Eye (tissue), 1 donor: ENCODE measurements around the gene PIGL.
"Not testable (repeated sequence)": the region's sequence is repeated elsewhere in the genome, so short reads cannot be mapped to it uniquely, and the experiment has no call there.

ENCODE experiments used
- DNase-seq: peaks from one replicate; pipeline ENCODE4 v3.0.0-alpha.2; 2015

Gene PIGL

DNA sequence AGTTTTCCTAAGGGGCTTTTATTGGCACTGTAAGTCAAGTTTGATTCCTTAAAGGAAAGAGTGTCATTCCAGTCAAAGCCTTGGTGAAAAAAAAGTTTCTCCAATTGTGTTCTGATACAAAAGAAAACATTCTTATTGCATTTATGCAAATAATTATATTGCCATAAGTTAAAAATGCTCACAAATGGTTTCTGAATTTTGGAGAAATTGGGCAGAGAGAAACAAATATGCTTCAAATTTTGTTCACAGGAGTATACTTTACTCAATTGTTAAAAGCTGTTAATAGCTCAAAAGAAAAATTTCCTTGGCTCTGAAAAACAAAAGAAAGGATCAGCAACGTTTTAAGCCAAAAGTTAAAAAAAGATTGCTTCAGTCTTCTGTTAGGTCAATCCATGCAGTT, 60.2 kb downstream of the PIGL start:
- no peak for DNase-seq

DNA sequence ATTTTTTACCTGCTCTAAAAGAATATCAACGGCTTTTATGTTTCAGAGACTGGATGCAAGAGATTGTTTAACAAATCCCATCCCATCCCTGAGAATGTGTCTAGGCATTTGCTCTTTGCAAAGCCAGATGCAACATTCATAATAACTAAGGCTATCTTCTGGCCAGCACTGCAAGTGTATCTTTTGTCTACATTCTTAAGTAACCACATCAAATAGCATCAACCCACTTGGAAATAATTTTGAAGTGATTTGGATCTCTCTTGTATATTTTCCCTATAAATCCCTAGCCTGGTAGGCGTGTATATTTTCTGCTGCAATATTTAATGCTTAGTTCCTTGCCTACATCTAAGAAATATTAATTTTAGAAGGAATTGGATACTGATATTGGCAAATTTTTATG, 64.3 kb downstream of the PIGL start:
- DNase-seq, result no peak

DNA sequence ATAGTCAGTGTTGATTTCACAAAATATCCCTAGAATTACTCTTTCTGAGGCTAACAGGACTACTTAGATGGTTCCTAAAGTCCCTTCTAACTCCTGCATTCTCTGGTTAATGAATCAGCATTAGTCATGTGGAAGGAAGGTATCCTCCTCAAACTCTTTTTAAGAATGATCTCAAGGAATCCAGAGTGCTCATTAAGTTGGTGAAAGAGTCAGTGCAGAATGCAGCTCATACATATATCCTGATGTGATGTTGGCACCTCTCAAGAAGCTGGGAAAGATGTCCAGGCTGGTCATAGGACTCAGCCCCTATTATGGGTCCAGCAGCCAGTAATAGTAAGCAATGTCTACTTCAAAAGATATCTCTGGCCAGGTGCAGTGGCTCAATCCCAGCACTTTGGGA, 65.5 kb downstream of the PIGL start:
- DNase-seq, result no peak

DNA sequence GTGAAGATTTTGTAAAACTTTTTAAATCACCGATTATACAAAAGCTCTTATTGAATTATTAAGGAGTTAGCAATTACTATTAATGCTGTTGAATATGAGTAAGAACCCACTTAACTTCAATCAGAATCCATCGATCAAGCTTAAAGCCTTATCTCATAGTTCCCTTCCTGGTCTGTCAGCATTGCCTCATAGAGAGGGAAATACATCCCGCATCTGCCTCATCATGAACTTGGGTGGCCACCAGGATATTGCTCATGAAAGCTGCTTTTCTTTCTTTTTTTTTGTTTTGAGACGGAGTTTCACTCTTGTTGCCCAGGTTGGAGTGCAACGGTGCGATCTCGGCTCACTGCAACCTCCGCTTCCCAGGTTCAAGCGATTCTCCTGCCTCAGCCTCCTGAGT, 66.7 kb downstream of the PIGL start:
- DNase-seq, result no peak

DNA sequence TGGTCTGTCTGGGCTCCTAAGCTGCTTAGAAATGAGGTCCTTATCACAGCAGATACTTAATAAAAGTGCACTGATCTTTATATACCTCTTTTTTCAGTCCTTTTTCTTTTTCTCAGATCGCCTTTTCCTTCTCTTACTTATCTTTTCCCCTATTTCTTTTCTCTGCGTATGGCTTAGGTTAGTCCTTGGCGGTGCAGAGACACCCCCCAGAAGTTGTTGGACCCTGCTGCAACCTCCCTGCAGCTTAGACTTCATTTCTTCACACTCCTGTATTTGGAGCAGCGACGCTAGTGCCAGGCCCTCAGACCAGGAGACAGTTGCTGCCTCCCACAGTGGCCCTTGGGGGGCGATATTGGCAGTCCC, 68.6 kb downstream of the PIGL start:
- DNase-seq, result no peak

DNA sequence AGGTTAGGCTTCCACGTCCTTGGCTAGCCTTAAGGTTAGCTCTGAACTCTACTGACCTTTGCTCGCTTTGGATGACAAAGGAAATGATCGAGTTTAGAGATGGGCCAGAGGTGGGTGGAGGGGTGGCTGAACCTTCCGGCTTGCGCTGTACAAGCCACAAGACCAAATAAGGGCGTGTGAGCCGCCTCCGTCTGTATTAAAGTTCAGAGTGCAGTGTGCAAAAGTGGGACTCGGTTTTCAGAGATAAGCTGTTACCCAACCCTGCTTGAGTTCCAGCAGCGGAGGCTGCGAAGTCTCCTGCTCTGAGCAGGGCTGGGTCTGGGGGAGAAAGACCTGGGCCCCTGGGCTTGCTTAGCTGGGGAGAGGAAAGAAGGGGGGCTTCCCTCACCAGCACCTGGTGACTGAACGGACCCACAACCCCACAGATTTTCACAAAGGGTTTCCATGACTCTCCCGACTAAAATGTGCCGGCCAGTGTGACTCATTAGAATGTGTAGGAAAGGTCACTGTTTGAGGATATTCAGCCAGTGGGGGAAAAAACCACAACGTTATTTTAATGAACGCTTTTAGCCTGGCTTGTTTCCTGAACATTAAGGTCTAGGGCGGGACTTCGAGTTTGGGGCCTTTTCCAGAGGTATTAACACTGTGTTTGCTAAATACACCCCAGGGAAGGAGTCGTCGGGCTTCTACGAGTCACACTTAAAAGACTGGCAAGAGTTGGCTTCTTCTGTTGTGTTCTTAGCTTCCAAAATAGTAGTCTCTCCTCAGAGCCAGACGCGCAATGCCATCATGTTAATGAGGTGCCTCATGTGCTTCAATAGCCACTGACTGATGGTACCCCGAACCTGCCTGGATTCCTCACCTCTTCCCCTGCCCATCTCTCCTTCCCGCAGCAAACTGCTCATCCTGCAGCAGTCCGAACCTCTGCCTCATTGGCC, 69.3 kb downstream of the PIGL start:
- peak; percentile 51 for DNase-seq

DNA sequence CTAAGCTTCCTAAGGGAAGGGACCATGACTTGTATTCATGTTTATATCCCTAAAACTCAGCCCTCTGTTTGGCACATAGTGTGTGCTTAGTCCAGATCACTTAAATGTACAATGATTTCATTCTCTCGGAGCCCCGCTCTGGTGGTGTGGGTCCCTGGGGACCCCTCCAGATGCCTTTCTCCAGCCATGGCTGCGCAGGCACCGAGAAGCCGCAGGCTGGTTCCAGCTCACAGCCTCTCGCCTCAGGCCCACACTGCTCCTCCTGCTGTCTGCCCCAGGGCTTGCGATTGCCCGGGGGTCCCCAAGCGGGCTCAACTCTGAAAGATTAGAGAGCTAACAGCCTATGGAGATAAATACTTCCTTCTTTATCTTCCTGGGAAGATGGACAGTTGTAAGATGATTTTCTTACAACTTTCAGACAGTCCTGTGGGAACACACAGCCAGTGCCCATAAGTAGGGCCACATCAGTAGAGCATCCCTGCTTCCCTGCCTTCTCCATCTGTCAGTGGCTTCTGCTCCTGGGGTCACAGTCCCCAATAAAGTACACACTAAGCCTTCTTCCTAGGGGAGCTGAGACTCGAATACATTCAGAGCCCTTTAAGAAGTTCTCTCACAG, 70.0 kb downstream of the PIGL start:
- no peak for DNase-seq

DNA sequence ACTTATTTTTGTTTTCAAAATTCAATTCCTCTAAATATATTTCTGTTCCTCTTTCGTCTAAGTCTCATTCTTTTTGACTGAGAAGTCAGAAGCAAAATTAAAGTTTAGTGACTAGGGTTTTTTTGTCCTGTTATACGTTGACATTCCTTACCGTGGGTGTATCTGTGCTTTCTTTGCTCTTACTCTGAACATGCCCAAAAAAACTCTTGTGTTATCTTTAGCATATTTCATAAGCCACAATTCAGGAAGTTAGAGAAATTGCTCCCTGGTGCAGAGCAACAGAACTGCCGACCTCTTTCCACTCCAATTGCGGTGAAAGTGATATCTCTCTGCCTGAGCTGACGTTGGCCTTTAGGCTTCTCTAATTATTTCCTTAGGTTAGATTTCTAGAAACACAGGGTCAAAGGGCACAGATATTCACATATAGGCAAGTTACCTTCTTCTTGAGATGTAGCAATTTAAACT, 70.6 kb downstream of the PIGL start:
- peak; percentile 44 for DNase-seq

DNA sequence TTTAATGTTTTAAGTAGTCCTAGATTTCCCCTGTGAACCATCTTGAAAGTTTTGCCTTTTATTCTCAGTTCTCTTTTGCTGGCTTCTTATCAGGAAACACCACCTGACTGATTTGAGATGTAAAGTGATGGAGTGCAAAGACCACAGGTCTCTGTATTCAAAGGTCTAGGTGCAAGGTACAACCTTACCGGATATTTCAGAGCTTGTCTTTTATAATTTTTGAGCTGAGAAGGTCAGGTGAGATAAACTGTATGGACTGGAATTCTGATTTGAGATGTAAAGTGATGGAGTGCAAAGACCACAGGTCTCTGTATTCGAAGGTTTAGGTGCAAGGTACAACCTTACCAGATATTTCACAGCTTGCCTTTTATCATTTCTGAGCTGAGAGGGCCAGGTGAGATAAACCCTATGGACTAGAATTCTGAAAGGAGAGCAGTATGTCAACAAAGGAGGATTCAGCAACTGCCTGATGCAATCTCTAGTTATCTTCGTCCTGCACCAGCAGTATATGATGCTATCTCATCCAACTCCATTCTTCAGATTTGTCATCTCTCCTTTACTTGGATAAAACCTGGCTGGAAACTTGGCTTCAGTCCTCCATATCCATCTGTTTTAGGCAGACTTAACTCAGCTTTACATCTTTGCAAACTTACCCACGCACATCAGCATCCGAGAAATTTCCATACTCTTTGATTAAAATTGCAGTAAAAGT, 72.0 kb downstream of the PIGL start:
- DNase-seq, result no peak

DNA sequence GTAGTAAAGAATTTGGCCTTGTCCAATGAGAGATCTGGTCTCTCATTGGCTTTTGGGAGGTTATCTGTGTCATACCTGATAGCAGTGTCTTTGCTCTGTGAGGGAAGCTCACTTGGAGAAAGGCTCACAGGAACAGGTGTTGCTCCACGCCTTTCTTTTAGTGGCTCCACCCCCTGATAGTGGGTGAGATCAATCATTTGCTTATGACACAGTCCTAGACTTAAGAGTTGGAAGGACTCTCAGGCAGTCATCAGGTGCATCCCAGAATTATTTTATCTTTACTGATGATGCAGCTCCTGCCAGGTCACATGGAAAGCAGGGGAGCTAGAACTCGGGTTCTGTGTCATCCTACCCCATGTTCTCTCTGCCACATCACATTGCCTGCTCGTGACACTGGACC, 76.9 kb downstream of the PIGL start:
- no peak for DNase-seq

DNA sequence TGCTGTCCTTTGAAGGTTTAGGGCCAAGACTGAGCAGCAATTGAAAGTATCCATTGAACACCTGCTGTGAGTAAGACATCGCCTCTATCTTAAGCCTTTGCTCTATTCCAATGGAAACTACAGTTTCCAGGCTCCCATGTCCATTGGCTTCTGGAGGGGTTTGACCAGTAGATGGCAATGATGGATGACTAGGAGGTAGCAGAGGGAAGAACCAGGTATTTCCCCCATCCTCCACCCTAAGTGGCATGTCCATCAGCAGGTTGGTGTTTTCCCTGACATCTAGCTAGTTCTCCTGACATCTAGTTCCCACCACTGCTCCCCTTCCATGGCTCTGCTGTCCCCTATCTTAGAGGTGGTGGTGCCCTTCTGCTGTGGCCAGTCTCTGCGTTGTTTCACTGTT, 77.5 kb downstream of the PIGL start:
- DNase-seq, result no peak

DNA sequence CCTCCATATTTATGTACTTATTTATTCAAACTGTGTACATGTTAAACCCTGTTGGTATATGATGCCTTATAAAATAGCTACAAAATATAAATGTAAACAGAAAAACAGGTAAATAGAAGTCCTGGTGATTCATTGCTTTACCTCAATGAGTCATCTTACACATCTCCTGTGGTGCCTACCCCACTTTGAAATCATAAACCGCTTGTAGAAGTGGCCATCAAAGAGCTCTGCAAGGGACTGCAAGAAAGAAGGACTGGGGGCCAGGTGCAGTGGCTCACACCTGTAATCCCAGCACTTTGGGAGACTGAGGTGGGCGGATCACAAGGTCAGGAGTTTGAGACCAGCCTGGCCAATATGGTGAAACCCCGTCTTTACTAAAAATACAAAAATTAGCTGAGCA, 79.1 kb downstream of the PIGL start:
- DNase-seq, result not testable (repeated sequence)

DNA sequence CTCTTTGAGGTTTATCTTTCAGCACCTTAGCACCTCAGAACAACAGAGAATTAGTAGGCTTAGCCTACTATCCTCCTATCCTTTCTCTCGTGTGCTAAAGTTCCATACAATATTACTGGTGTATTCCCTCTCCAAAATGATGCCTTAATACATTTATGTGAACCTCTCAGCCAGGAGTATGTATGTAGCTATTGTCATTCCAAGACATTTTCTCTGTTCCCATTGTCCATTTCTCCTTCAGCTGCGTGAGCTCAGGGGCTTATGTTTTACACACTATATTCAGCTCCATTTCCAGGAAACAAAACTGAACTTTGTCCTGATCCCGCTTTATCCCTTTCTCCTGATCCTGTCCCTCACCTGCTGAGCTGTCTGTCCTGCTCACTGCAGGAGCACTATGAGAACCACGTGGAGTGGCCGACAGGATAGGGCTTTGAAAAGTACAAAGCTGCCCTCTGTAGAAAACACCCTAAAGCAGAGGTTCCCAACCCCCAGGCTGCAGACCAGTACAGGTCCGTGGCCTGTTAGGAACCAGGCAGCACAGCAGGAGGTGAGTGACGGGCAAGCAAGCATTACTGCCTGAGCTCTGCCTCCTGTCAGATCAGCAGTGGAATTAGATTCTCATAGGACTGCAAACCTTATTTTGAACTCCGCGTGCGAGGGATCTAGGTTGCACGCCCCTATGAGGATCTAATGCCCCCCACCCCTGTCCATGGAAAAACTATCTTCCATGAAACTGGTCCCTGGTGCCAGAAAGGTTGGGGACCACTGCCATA, 80.5 kb downstream of the PIGL start:
- DNase-seq, result no peak

DNA sequence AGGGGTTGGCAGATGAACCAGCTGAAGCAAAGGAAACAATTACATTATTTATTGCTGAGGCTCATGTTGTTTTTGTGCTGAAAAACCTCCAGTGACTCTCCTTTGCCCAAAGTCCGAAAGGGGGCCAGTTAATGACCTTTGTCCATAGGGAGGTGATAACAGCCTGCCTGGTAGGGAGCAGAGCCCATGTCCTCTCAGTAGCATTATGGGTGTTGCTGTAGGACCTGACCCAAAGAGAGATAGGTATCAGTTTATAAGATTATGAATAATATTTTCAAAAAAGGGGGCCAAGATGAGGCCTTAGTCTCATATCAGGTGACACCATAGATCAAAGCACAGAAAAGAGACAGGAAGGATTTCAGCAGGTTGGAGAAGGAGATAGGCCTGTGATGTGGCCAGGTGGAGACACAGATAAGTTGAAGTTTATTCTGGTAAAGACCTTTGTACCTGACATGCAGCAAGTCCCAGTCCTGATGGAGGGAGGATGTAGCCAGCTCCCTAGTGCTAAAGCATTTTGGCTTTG, 81.2 kb downstream of the PIGL start:
- DNase-seq, result no peak

DNA sequence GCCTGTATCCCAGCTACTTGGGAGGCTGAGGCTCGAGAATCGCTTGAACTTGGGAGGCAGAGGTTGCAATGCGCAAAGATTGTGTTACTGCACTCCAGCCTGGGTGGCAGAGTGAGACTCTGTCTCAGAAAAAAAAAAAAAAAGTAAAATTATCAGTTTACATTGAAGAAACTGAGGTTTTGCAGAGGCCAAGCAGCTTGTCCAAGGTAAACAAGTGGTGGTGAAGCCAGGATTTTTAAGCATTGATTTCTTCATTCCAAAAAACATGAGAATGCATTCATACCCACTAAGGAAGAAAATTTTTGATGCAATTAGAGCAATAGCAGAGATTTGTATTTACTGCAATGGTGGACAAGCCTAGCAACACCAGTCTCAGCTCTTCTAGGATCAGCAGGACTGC, 83.5 kb downstream of the PIGL start:
- DNase-seq, result no peak

DNA sequence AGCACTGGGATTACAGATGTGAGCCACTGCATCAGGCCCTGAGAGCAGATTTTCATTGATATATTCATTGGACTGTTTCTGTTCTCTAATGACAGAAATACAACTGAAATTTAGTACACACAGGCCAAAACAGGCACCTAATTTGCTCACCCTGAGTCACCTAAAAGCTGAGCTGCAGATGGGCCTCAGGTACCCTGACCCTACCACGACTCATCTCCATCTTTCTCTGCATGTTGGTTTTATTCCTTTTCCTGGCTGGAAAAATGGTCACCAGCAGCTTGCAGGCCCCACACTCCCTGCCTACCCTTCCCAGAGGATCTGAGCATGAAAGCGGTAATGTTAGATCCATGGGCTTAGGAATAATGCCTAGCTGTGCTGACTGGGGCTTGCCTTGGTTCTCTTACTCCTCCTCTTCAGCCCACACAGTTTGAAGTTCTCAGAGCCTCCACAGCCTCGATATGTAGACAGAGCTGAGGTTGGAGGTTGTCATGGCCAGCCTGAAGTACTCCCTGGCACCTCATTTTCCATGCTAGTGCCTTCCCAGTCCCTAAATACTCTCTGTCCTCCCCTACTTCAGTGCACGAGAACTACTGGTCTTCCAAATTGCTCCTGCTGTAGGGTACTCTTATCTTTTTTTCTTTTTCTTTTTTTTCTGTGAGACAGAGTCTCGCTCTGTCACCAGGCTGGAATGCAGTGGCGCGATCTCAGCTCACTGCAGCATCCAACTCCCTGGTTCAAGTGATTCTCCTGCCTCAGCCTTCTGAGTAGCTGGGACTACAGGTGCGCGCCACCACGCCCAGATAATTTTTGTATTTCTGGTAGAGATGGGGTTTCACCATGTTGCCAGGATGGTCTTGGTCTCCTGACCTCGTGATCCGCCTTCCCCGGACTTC, 85.2 kb downstream of the PIGL start:
- DNase-seq, result no peak

DNA sequence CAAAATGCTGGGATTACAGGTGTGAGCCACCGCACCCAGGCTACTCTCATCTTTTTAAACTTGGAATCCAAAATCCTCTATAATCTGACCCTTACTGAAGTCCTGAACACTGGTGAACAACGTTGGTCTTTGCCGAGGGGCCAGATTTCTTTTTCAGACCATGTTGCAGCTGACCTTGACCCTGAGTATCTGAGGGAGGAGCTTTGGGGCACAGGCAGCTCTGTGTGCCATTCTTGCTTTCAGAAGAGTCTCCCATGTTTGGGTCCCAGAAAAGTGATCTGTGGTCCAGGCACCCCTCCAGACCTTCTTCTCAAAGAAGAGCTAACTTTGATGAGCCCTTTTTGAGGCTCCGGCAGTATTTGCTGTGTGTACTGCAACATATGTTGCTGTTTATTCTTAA, 85.8 kb downstream of the PIGL start:
- no peak for DNase-seq

DNA sequence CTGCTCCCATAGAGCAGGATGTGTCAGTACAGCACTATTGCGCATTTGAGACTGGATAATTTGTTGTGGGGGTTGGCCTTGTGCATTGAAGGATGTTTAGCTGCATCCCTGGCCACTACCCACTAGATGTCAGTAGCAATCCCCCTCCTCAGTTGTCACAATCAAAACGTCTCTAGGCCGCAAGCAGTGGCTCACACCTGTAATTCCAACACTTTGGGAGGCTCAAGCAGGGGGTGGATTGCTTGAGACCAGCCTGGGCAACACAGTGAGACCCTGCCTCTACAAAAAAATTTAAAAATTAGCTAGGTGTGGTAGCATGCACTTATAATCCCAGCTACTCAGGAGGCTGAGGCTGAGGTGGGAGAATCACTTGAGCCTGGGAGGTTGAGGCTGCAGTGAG, 87.8 kb downstream of the PIGL start:
- DNase-seq, result peak; percentile 24

DNA sequence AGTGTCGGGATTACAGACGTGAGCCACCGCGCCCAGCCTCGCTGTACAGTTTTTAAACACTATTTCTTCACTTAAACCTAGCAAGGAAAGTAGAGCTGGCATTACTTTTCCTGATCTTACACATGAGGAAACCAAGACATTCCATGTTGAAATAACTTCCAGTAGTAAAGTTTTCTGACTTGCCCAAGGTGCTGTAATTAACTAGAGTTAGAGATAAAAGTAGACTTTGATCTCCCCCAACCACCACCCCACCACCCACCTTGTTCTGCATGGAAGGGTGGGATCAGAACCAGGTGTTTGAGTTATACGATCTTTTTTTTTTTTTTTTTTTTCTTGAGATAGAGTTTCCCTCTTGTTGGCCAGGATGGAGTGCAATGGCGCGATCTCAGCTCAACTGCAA, 89.2 kb downstream of the PIGL start:
- no peak for DNase-seq

DNA sequence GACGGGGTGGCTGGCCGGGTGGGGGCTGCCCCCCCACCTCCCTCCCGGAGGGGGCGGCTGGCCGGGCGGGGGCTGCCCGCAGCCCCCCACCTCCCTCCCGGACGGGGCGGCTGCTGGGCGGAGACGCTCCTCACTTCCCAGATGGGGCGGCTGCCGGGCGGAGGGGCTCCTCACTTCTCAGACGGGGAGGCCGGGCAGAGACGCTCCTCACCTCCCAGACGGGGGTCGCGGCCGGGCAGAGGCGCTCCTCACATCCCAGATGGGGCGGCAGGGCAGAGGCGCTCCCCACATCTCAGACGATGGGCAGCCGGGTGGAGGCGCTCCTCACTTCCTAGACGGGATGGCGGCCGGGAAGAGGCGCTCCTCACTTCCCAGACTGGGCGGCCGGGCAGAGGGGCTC, 95.1 kb downstream of the PIGL start:
- not testable (repeated sequence) for DNase-seq
